Germinal center (tissue), 1 donor: ENCODE measurements around the gene PRKCH.

Source experiments
- DNase-seq: peaks from one replicate; pipeline ENCODE4 v3.0.0; 2012; ENCODE audit warnings: mixed read lengths, low spot score

The PRKCH gene

DNA sequence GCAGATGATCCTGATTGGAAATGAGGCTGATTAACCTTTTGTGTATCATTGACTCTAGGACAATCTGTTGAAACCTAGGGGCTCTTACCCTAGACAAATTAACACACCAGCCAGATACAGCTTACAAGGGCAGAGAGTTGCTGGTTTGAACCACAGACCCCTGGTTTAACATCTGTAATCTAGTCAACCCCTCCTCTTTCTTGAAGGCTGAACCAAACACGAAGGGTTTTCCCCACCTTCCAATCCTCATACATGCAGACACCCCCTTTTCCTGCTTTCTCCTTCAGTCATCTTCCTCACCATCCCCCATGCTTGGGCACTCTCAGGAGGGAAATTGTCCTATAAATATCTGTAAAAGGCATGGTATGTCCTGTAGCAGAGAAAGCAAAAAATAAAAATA lies 247.9 kb downstream of the PRKCH start:
- peak; percentile 18 for DNase-seq

DNA sequence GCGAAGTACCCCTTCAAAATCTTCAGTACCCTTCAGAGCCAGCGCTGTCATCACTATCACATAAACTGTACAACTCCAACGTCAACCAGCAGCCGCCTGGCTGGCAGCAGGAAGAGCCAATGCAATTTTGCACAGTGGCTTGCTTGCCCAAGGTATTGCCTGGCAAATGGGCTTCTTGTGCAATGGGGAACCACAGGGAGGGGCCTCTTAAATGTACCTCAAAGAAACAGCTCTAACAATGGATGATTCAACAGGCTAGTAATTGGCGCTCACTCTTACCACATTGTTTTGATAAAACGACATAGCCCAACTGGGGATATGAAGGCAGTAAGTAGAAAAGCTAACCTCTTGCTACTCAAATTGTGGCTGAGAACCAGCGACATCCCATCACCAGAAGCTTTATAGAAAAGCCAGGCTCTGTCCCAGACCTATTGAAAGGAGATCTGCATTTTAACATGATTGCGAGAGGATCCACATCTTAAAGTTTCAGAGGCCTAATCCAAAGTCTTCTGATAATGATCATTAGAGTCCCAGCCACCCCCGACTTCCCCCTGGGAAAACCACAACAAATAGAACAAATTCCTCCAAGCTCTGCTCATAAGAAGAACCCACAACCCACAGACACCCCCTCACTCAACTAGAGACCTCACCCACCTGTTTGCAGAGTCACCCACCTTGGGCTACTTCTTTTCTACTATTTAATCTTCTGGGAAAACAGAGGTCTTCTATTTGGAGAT lies 248.6 kb downstream of the PRKCH start:
- DNase-seq: no peak

DNA sequence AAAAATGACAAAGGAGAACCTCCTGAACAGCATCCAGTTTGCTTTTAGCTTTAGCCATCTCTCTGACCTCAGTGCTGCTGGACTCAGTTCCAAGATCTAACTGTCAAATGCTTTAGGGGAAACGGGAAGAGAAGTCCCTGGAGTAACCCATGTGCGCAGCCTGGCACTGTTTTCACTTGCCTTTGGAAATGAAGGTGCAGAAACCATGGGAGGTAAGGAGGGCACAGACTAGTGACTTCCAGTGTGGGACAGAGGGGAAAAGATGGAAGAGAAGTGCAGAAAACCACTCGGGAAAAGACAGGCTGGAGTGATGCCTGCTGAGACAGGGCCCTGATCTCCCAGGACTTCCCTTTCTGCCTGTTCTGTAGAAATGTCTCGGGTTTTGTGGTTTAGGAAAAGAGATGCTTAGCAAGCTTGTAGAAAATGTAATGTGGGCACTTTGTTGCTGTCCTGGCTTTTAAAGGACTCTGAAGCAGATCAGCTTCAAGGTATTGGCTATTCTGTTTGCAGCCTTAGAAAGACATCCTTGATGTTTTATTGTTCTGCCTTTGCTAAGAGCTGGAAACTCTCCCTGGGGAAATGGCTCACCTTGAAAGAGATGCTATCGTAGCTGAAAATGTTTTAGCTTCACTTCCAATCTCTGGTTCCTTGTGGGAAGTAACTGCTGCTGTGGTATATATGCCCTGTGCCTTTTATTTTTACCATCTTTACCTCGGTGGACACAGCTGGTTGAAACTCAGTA lies 249.3 kb downstream of the PRKCH start:
- DNase-seq: no peak

GRCh38 chr14:61571917-61572316 lies 250.5 kb downstream of the PRKCH start:
- no peak for DNase-seq

DNA sequence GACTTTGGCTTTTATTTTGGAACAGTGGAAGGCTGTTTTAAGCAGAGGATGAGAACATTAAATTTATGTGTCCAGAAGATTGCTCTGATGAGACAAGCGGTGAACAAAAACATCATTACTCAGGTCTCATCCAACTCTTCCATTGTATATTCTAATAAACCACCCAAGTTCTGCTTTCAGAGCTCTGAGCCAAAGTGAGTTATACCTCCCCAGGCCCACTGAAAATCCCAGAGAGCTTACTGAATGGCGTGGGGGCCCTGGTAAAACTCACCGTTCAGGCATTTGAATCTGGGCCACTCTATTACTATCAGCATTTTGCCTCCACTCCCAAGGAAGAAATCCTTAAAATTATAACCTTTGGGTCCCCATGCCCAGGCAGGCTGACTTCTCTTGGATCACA lies 251.9 kb downstream of the PRKCH start:
- no peak for DNase-seq

DNA sequence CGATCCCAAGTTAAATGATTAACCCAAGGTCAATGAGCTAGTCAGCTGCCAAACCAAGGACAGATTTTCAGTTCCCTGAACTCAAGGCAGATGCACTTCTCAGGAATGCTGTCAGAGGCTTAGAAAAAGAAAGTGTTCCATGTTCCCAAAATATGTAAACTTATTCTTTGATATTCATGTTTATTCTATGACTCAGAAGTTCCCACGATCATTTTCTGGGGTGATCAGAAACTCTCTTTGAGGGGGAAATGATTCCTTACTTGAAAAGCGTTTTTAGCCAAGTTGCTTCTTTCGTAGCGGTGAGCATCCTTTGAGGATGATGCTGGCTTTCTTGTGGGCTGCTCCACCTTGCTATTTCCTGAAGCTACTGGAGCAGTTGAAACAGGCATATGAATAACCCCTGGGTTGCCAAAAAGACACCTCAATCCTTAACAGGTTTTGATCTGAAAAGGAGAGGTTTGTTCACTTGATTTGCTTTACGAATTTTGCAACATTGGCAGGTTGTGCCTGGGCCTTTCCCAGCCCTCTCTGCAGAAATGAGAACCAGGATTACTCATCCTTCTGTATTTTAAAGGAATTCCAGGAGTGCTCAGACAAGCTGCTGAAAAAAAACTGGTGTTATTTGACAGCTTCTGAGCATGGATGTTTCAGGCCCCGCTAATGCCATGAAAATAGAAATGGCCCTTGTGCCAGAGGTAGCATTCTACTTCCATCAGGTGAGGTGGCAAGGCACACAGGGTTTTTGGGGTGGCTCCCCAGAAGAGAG lies 252.6 kb downstream of the PRKCH start:
- DNase-seq: no peak

DNA sequence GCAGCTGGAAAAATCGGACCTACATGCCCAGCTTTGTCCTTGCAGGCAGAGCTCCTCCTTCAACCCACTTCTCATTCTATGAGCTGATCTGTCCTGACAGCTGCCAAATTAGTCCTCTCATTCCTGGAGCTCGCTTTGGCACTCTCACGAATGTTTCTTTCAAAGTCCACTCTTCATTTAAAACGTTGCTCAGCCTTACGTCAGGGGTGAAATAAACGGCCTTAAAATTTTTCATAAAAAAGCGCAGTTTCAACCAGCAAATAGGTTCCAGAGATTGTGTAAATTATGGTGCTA lies 253.1 kb downstream of the PRKCH start:
- no peak for DNase-seq

- DNase-seq: no peak
Measured at GRCh38 chr14:61575126-61575525, 253.7 kb downstream of the PRKCH start.

- DNase-seq: no peak
Measured at GRCh38 chr14:61575551-61576150, 254.3 kb downstream of the PRKCH start.

DNA sequence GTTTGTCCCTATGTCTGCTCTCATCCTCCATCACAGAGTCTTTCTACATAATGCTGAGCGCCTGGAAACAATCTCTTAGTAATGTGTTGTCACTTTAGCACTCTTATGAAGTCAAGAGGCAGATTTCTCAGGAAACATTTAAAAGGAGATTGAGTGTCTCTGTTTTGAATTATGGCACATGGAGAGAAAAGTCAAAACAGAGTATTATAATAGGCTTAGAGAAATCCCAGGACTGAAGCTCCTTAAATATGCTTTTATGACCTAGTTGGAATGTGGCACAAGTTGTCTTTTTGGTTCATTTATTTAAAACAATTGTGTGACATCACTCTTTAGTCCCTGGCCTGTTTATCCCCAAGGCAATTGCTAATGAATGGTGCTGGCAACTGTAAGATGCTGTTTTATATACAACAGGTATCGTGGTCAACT lies 256.1 kb downstream of the PRKCH start:
- DNase-seq: no peak

DNA sequence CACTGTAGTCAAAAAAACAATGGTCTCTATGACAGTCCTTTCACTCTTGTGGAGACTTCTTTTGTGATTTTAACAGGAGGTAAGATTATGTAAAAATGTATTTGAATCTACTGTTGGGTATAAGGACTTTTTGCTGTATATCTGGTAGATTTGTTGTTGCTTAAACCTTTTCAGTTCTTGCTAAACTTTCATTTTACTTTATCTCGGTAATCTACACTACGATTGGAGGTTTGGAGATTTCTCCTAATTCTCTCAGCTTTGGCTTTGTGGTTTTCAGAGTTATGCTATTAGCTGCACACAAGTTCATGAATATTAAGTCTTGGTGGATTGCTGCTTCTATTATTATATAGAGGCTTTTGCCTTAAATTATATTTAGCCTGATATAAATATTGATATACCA lies 257.4 kb downstream of the PRKCH start:
- no peak for DNase-seq

DNA sequence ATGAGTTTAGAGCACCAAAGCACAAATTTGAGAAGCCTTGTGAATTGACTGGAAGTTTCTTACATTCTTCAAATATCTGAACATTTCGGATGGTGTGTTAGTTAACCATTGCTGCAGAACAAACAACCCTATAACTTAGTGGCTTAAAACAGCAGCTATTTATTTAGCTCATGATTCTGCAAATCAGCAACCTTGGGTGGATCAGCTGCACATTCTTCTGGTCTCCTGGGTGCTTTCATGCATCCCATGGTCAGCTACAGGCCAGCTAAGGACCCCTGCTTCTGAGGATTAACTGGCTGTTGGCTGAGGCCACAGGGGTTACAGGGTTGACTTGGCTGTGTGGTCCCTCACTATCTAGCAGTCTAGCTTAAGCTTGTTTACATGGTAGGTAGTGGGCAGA lies 260.0 kb downstream of the PRKCH start:
- DNase-seq: no peak

DNA sequence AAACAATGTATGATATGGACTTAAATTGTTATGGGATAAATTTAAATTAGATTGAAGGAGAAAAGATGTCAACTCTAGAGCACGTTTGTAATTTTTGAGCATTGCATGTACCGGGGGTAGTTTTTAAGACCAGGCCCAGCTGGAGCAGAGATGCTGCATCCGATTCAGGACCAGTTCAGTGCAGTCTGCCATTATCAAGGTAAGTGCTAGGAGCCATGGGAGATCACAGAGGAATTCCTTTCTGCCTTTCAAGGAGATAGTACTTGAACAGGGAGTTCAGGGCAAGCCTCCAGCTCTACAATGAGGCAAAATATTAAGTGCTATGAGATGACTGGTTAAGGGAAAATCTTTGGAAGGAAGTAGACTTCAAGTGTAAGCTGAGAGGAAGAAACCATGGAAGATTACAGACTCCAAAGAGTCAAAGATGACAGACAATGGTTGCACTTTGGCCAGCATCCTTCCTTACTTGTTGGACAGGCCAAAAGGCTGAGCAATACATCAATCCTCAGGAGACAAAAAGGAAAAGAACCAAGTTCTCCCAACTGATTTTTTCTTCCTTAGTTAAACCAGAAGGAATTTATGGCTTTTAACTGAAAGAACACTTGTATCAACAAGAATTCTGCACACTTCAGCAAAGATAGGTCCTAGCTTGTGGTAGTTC lies 260.7 kb downstream of the PRKCH start:
- DNase-seq: no peak

GRCh38 chr14:61582815-61583214 lies 261.4 kb downstream of the PRKCH start:
- DNase-seq: no peak

DNA sequence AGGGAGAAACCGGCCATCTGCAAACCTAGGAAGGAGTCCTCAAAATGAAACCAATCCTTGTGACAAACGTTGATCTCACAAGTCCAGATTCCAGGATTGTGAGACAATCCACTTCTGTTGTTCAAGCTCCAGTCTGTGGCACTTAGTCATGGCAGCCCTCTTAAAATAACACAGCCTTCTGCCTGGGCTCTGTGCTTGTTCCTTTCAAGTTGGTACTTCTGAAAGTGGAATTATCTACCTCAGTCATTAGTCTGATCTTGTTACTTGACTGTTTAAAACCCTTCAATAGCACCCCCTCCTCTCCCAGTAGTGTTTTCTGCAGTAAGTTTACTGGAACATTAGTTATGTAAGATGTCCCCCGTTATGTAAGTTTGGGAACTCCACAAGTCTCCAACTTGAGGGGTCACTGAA lies 263.0 kb downstream of the PRKCH start:
- no peak for DNase-seq

DNA sequence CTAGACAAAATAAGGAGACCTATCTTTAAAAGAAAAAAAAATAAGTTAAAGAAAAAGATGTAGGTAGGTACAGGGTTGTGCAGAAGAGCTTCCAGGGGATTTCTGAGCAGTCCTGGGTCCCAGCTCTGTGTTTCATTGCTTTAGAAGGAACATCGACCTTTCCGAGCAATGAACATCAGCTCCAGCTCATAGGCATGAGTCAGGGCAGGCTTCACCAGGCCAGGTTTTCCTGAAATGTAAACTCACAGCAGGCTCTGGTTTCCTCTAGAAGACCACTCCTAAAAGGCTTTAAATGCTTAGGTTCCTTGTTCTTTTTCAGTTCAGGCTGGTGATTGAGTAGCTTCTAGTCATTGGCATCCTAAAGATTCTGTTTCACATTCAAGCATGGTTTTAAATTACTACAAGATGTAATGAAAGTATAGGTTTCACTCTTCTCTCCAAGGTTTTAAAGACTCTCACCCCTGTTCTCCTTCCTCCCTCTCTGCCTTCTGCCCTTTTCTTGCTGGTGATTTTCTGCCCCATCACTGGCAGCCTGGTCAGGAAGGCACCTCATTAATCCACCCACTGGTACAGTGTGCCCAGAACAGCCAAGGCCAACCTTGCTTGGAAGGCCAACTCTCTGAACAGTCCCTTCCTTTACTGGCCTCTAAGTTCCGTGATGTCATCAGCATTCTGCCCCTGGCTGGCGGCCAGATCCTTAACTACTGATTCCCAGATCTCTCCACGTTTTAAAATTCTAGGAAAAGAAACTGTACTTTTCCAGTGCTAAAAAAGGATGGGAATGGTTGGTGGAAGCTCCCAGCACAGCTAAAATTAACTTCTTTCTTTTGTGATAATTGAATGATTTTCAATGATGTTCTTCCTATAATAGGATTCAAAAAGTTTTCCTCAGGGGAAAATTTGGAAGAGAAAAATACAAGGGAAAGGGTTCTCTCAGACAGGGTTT lies 264.5 kb downstream of the PRKCH start:
- DNase-seq: no peak

DNA sequence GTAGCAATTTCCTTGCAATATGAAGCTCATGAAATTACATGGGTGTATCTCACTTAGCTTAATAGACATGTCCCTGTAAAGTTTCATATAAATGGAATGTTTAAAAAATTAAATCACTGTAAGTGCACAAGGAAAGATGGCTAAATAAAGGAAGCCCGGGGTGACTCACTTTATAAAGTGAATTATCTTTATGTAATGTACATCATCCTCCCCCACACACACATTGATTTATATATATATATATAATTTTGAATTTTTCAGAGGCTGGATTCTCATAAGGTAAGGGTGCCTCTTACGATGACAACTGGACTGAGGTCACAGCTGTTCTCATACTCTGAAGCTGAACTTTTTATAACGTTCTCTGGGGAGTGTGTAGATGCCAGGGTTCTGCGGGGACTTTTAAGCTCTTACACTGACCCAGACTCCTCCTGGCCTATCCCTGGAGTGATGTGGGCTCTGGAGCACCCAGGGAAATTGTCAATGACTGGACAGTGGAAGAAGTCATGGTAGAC lies 265.2 kb downstream of the PRKCH start:
- DNase-seq: no peak

DNA sequence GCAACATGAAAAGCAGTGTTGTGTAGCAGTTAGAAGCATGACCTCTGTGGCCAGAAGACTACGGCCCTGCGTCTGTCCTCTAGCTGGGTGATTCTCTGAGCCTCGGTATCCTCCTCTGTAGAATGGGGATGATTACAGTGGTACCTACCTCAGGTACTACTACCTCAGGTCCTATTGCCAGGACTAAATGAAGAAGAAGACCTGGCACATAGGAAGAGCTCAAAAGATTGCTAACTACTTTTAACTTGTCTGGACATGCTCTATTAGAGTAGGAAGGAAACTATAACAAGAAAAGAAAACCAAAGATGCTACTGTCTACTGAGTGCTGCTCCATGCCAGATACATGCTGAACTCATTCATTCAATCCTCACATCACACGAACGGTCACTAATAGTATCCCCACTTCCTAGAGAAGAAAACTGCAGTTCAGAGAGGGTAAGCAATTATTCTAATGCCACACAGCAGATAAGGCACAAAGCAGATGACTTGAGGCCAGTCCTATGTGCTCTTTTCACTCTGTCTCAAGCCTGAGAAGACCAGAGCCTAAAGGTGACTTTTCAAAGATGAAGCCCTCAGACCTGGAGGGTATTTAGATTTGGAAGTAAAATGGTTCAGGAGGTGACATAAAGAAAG lies 265.8 kb downstream of the PRKCH start:
- DNase-seq: no peak

GRCh38 chr14:61588419-61588901 lies 267.1 kb downstream of the PRKCH start:
- DNase-seq: no peak
